Stimulated activated CD8-positive, alpha-beta memory T cell treated with anti-CD3 and anti-CD28 coated beads, Interleukin-7, amount 100 ng/mL, for 4 hours (primary cell): ENCODE measurements around the gene HBM.
A peak's percentile ranks its signal among the peaks of the same experiment; 100 is the strongest.
"Not testable (repeated sequence)": the region's sequence is repeated elsewhere in the genome, so short reads cannot be mapped to it uniquely, and the experiment has no call there.

Source experiments
- DNase-seq, 2 donors: peaks; one replicate each; pipeline ENCODE4 v3.0.0-alpha.2; 2020; ENCODE audit warnings: low read depth in 2 of 2

Gene HBM

GRCh38 chr16:165539-166374 lies at the start of gene HBM:
HBM (plus strand) TSS chr16:165978; CDS start chr16:165998, 20 bp downstream.
- no peak for DNase-seq

GRCh38 chr16:116015-116414 lies 49.8 kb upstream of the HBM start:
- DNase-seq = no peak

GRCh38 chr16:117379-118365 lies 48.1 kb upstream of the HBM start:
- peak; percentile 40 to 54 for DNase-seq

- DNase-seq = no peak
Observed at GRCh38 chr16:118857-119256, 46.9 kb upstream of the HBM start.

- no peak for DNase-seq
Observed at GRCh38 chr16:119295-119694, 46.5 kb upstream of the HBM start.

- no peak for DNase-seq
Observed at GRCh38 chr16:119835-120491, 45.8 kb upstream of the HBM start.

GRCh38 chr16:120756-121155 lies 45.0 kb upstream of the HBM start:
- DNase-seq = no peak

- no peak for DNase-seq
Observed at GRCh38 chr16:122361-122760, 43.4 kb upstream of the HBM start.

GRCh38 chr16:123558-124350 lies 42.0 kb upstream of the HBM start:
- DNase-seq = not testable (repeated sequence)

GRCh38 chr16:125011-125410 lies 40.8 kb upstream of the HBM start:
- no peak for DNase-seq

GRCh38 chr16:129075-129474 lies 36.7 kb upstream of the HBM start:
- no peak for DNase-seq

- DNase-seq = no peak
Observed at GRCh38 chr16:130533-131173, 35.1 kb upstream of the HBM start.

- no peak for DNase-seq
Observed at GRCh38 chr16:132120-132519, 33.7 kb upstream of the HBM start.

- no peak for DNase-seq
Observed at GRCh38 chr16:133716-134115, 32.1 kb upstream of the HBM start.

GRCh38 chr16:138049-138417 lies 27.7 kb upstream of the HBM start:
- peak in 1 of 2 donors; percentile 10 for DNase-seq

GRCh38 chr16:140175-140857 lies 25.5 kb upstream of the HBM start:
- DNase-seq = no peak

- no peak for DNase-seq
Observed at GRCh38 chr16:142405-142967, 23.3 kb upstream of the HBM start.

GRCh38 chr16:143047-143446 lies 22.7 kb upstream of the HBM start:
- DNase-seq = no peak

GRCh38 chr16:143456-143855 lies 22.3 kb upstream of the HBM start:
- no peak for DNase-seq

GRCh38 chr16:144797-145252 lies 21.0 kb upstream of the HBM start:
- DNase-seq = no peak
